ENCODE data around the gene TMEM63B.

- TF ChIP-seq, protein P1, sequence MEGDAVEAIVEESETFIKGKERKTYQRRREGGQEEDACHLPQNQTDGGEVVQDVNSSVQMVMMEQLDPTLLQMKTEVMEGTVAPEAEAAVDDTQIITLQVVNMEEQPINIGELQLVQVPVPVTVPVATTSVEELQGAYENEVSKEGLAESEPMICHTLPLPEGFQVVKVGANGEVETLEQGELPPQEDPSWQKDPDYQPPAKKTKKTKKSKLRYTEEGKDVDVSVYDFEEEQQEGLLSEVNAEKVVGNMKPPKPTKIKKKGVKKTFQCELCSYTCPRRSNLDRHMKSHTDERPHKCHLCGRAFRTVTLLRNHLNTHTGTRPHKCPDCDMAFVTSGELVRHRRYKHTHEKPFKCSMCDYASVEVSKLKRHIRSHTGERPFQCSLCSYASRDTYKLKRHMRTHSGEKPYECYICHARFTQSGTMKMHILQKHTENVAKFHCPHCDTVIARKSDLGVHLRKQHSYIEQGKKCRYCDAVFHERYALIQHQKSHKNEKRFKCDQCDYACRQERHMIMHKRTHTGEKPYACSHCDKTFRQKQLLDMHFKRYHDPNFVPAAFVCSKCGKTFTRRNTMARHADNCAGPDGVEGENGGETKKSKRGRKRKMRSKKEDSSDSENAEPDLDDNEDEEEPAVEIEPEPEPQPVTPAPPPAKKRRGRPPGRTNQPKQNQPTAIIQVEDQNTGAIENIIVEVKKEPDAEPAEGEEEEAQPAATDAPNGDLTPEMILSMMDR (conservative IDR thresholded peaks at IDR 0.05 in 1 of 2, IDR thresholded peaks at IDR 0.05 in 1 of 2; ENCODE audit: extremely low read depth in 1 of 2, insufficient read depth in 1 of 2, low read depth in 1 of 2, low read length in 2 of 2), result no peak
- no peak for TF ChIP-seq EZH2 (IDR thresholded peaks at IDR 0.05; ENCODE audit: borderline replicate concordance, low read length)
These were observed 29.5 kb upstream of the TMEM63B start for GRCh38 chr6:44097782-44098317.

All from mammary epithelial cell (primary cell).